Activated naive CD4-positive, alpha-beta T cell (primary cell): Measurements from ENCODE around the gene YIPF7.

Source experiments
- DNase-seq, 4 experiments: peaks; one replicate each; lab custom pipeline; 2025; lab: John Stamatoyannopoulos, UW

YIPF7 gene

GRCh38 chr4:44651425-44651824 lies at the start of gene YIPF7:
YIPF7 (minus strand) TSS chr4:44651625; CDS start chr4:44650100, 1,525 bp downstream.
- DNase-seq, result no peak

- DNase-seq, result no peak
Observed at GRCh38 chr4:44701037-44701436, 49.6 kb upstream of the YIPF7 start.

- DNase-seq, result no peak
Observed at GRCh38 chr4:44700427-44700826, 49.0 kb upstream of the YIPF7 start.

- no peak for DNase-seq
Observed at GRCh38 chr4:44684648-44685047, 33.2 kb upstream of the YIPF7 start.

GRCh38 chr4:44679060-44679459 lies 27.6 kb upstream of the YIPF7 start:
- DNase-seq, result no peak

- DNase-seq, result peak; percentile 62 to 80 (median 76)
Observed at GRCh38 chr4:44678094-44679041, 26.9 kb upstream of the YIPF7 start, which contains the start of gene GUF1. GUF1 (plus strand) TSS chr4:44678420; CDS start chr4:44678623, 203 bp downstream.

GRCh38 chr4:44675366-44675765 lies 23.9 kb upstream of the YIPF7 start:
- no peak for DNase-seq

- no peak for DNase-seq
Observed at GRCh38 chr4:44674471-44674870, 23.0 kb upstream of the YIPF7 start.

GRCh38 chr4:44671636-44672035 lies 20.2 kb upstream of the YIPF7 start:
- no peak for DNase-seq

GRCh38 chr4:44670506-44671199 lies 19.2 kb upstream of the YIPF7 start:
- no peak for DNase-seq

GRCh38 chr4:44668526-44668925 lies 17.1 kb upstream of the YIPF7 start:
- no peak for DNase-seq

GRCh38 chr4:44663539-44664263 lies 12.3 kb upstream of the YIPF7 start:
- no peak for DNase-seq

GRCh38 chr4:44662623-44663005 lies 11.2 kb upstream of the YIPF7 start:
- no peak for DNase-seq

GRCh38 chr4:44661940-44662622 lies 10.7 kb upstream of the YIPF7 start:
- DNase-seq, result no peak

- no peak for DNase-seq
Observed at GRCh38 chr4:44660396-44660795, 9.0 kb upstream of the YIPF7 start.

- DNase-seq, result no peak
Observed at GRCh38 chr4:44652002-44652401, 577 bp upstream of the YIPF7 start.

- DNase-seq, result no peak
Observed at GRCh38 chr4:44646151-44646550, 5.3 kb downstream of the YIPF7 start.

- DNase-seq, result no peak
Observed at GRCh38 chr4:44638091-44638490, 13.3 kb downstream of the YIPF7 start.

GRCh38 chr4:44632733-44633132 lies 18.7 kb downstream of the YIPF7 start:
- DNase-seq, result no peak

GRCh38 chr4:44632089-44632488 lies 19.3 kb downstream of the YIPF7 start:
- no peak for DNase-seq

- DNase-seq, result no peak
Observed at GRCh38 chr4:44629280-44629866, 22.1 kb downstream of the YIPF7 start.
